NCI-H774 (cell line): ENCODE data around the gene GTPBP2.
A peak's percentile ranks its signal among the peaks of the same experiment; 100 is the strongest.
"Not testable (repeated sequence)": the region's sequence is repeated elsewhere in the genome, so short reads cannot be mapped to it uniquely, and the experiment has no call there.

Experiments
- DNase-seq: peaks from one replicate; lab custom pipeline; 2025; lab: John Stamatoyannopoulos, UW

The GTPBP2 gene, protein sequence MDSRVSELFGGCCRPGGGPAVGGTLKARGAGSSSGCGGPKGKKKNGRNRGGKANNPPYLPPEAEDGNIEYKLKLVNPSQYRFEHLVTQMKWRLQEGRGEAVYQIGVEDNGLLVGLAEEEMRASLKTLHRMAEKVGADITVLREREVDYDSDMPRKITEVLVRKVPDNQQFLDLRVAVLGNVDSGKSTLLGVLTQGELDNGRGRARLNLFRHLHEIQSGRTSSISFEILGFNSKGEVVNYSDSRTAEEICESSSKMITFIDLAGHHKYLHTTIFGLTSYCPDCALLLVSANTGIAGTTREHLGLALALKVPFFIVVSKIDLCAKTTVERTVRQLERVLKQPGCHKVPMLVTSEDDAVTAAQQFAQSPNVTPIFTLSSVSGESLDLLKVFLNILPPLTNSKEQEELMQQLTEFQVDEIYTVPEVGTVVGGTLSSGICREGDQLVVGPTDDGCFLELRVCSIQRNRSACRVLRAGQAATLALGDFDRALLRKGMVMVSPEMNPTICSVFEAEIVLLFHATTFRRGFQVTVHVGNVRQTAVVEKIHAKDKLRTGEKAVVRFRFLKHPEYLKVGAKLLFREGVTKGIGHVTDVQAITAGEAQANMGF

DNA sequence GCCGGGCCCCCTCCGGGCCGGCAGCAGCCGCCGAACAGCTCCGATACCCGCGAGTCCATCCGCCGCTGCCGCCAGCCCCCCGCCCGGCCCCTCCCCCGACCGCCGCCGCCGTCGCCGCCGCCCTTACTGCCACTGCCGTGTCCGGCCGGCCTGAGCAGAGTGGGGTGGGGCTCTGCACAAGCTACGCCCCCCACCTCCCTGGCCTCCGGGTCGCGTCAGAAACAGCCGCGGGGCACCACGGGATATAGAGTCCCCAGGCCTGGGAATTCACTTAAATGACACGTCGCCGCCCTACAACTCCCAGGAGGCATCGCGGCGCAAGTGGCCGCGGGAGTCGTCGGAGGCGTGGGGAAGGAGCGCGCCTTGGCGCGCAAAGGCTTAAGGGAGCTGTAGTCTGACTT, at the start of gene GTPBP2:
Gene GTPBP2, minus strand, starts transcription at position 161 of the 401 bp plus-strand sequence. Its CDS starts 102 bp downstream, at position 59.
- peak; percentile 97 for DNase-seq

DNA sequence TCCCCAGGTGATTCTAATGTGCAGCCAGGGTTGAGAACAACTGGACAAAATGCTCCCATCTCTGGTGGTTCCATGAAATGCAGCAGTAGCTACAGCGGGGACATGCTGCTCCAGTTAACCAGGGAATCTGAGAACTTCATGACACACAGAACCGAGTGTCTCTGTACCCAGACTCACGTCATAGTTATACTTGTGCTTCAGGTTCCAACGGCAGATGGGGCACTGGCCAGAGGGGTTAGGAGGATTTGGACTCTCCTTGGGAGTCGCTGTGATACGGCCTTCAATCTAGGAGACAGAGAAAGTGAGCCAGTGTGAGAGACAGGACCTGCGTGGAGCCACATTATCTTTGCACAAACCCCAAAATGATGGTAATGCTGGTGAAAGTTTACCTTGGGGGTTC, 49.3 kb upstream of the GTPBP2 start:
- no peak for DNase-seq

DNA sequence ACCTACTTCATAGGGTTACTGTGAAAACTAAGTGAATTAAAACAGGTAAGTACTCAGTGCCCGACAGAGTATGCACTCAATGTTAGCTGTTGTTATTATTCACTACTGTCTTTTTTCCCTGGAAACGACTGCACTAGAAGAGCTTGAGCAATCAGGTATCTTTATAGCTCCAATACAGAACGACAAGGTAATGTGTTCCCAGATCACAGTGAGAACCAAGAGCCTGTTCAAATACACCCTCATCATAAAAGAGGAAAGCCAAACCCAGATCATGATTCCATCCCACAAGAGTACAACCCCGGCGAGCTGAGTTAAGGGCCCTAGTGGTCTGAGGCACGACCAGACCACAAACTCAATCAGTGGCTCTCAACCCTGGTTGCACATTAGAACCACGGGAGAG, 48.7 kb upstream of the GTPBP2 start:
- no peak for DNase-seq

DNA sequence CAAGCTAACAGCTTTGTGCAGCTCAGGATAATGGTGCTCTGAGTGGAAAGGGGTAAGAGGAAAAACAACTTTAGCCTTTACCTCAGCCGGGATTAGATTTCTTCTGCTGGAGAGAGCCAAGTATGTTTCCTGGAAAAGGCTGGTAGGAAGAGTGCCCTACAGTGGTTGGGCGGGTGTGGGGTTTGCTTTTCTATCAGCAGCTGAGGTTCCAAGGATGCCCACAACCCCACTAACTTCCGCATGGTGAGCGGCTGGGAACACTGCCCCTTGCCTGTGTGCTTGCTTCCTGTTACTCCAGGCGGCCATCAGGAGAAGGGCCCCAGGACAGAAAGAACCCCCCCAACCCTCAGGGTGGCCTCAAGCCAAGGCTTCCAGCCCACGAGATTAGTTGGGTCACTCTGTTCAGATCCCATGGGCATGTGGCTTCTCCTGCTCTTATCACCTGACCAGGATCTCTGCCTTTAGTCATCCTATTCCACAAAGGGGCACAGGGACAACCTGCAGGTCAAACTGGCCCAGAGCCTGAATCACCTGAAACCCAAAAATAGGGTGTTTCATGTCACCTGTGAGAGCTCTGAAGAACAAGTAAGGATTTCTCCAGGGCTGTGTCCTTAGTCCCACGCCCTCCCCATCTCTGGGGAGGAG, 48.0 kb upstream of the GTPBP2 start:
- no peak for DNase-seq

DNA sequence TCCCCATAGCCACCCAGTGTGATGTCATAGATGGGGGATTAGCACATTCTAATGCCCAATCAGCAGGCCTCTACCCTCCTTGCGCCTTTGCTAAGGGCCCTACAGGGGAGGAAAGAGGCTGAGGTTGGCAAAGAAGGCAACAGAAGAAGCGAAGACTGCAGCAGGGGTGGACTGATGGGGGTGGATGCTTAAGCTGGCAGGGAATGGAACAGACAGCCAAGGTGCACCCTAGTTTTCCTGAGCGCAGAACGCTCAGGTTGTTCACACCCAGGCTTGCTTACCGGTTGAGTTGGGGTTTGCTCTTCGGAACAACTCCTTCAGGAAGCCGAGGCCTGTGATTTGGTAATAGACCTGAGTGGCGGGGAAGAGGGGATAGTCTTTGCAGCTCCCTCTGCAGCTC, 45.9 kb upstream of the GTPBP2 start:
- no peak for DNase-seq

DNA sequence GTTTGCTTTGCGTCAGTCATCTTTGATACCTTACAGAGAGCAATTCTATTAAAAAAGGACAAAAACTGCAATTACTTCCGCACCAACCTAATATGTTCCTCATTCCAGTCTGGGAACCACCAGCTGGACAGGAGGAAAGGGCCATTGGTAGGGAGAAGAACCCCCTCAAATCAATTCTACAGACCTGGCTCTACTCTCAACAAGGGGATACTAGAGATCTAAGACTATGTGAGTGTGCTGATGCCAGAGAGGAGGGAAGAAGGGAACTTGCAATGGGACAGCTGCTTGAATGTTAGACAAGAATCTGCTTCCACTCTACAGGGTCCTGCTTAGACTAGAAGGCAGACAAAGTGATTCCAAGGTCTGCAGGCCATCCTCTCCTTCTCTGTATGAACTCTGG, 45.2 kb upstream of the GTPBP2 start:
- DNase-seq: no peak

DNA sequence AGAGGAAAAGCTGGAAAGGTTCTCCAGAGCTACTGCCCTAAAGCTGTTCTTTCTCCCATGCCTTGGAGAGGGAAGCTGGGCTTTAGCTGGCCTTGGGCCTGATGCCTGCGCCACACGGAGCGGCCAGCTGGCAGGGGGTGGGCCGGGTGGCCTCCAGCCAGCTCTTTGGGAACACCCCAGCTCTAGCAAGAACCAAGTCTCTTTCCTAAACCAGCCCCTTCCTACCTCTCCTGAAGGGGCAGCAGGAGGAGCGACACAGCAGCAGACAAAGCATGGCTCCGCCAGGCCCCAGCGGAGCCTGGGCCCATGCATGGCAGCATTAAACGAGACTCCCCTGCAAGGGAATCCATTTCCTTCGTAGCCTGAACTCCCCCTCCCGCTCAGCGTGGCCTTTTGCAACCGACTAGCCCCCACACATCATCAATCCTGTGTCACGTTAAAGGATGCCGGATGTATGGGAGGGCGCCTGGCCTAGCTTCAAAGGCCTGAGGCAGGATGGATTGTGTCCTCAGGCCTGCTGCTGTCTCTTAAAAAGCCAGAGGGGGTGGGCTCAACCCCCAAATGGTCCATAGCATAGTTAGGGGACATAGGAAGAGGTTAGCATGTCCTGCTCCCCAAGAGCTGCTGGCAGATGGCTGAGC, 44.5 kb upstream of the GTPBP2 start:
- no peak for DNase-seq

DNA sequence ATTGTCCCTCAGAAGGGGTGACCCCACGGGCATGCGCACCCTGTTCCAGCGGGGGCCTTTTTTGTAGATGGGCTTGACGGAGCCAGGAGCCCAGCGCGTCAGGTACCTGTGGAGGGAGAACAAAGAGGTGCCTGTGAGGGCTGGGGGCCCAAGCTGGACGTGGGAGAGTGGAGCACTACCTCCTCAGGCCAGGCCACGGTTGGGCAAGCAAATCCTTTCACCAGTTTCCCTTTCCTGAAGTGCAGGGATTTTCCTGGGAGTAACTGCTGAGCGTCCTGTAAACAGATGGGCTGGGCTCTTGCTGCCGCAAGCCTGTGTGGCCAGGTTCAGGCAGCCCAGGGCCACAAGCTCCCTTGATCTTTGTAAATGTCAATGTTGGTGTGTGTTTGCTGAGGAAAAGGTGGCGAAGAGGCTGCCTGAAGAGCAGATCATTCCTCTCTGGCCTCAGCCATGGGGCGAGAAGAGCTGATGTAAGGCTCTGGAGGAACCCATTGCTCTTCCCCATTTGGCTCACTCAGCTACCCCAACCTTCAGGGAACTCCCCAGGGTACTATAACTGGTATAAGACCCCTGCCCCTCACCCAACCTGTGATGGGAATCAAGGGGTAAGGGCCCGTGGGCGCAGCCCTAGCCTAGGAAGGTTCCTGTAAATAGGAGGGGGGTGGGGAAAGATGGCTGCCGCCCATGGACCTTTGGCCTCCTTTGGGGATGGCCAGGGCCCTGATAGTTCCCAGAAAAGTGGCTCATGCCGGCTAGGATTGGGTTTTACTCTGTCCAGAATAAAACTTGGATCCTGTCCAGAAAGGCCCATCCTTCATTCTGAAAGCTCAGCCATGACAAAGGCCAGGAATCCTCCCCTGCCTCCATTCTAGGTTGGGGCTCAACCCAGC, 43.0 kb upstream of the GTPBP2 start:
- DNase-seq: no peak

DNA sequence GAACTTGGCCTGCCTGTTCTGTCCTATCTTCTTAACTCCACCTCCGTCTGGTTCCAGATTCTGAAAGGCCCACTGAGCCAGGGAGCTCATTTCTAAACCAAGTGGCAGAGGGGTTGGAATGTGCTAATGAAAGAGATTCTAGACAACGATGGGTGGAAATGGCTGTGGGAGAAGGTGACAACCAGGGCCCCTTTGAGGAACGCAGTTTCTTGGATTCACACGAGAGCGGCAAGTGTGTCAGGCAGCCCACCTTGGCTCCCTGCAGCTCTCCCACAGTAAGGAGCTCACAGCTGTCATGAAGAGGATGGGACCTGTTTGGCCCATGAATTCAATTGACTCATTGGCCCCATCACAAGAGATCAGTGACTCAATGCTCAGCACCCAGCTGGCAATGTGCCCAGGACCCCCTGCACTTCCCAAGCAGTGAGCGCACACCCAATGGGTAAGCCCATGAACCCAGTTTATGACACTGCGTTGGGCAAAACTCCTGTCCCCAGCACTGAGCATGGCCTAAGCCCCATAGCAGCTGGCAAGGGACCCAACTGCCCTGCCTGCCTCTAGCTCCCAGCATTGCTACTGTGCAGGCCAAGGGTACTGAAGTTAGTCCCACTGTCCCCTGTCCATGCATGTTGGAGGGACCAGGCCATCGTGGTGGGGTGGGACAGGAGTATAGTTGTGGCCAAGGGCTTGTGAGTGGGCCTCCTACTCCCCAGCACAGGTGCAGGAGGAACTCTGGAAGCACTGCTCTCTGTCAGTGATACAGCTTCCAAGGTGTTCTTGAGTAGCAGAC, 42.1 kb upstream of the GTPBP2 start:
- no peak for DNase-seq

DNA sequence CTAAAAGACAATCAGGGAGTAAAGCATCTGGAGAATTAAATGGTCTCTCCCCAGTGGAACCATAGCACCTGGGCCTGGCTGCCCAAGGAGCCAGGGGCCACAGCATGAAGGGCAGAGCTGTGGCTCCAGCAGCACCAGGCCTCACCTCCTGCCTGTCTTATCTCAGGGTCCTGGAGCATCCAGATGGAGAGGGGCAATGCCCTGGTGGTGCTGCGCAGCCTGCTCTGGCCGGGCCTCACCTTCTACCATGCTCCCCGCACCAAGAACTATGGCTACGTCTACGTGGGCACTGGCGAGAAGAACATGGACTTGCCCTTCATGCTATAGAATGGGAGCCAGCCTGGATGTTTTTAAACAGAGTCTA, 41.5 kb upstream of the GTPBP2 start:
- no peak for DNase-seq

DNA sequence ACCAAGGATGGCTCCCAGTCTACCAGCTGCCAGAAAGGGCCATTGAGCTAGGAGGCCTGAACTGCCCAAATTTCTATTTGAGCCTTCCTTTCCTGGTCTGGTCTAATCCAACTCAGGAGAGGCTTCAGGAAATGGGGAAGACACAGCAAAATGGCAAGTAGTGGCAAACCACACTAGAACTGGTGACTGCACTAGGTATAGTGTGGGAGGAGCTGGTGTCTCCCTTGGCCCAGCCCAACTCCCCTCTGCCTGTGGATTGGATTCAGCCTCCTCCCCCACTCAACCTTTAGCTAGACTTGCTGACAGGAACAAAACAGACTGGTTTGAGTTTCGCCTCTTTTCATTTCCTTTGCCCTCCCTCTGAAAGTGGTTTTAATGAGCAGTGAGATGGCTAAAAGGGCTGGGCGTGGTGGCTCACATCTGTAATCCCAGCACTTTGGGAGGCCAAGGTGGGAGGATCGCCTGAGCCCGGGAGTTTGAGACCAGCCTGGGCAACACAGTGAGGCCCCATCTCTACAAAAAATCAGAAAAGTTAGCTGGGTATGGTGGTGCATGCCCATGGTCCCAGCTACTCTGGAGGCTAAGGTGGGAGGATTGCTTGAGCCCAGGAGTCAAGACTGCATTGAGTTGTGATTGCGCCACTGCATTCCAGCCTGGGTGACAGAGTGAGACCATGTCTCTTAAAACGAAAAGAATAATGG, 41.0 kb upstream of the GTPBP2 start:
- no peak for DNase-seq

DNA sequence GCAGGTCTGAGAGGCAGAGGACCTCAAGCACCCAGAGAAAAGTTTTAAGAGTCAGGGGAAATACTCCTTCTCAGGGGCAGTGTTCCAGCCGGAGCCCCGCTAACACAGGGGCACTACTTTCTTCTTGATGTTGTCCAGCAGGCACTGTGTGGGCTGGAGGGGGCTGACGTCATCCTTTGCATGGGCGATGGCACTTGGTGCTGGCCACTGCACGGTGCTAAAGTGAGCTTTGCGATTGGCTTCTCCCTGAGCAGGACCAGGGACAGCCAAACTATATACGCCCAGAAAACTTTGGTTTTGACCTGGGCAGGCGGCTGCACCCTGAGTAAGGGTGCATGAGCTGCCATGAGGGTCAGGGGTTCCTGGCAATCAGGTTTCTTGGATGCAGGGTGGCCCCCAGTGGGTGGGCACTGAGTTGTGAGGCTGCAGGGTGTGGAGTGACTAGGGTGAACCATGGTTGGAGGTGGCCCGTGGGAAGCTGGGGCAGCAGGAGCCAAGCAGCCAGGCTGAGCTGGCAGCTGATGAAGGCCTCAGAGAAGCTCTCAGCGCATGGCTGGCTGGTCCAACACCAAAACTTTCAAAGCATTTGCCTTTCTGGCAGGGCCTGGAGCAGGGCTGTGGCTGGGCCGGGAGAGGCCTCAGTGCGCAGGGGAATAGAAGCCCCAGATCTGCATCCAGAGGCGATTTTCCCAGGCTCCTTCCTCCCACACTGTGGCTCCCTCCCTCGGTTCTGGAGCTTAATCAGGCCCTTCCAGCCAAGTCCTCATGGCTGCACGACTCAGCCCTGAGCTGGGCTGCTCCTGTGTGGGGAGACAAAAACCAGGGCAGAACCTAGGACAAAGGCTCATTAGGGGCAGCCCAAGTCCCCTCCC, 40.2 kb upstream of the GTPBP2 start:
- DNase-seq: no peak

DNA sequence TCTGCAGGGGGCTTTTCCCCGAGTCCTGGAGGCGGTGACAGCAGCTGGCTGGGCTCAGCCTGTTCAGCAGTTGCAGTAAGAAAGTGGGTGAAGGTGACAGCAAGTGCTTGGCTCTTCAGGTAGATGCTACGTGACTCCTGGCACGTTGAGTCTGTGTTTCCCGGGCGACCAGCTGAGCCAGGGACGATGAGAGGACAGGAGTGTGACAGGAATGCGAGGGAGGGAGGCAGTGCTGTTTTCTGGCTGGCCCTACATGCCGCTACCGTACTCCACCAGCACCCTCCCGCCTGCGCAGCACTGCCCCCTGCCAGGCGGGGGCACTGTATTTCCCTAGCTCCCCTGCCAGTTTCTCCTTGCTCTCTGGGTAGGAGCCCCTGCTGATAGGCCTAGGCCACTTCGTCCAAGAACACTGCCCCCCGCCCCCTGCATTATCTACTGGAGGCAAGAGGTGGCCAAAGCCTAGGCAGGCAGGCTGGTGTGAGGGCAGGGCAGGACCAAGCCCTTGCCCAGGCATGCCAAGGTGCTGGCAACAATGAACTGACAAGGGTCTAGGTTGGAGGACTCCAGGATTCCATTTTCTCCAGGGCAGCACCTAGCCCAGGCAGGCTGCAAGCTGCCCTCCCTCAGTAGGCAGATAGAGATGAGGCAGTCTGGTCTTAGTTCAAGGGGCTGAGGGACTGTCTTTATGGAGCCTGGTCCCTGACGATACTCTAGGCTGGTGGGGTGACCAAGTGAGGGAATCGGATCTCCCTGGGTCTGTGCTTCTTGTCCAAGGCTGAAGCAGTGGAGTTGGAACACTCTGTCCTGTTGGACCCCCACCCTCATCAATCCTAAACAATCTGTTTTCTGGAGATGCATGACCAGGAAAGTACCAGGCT, 39.3 kb upstream of the GTPBP2 start:
- DNase-seq: peak; percentile 74

DNA sequence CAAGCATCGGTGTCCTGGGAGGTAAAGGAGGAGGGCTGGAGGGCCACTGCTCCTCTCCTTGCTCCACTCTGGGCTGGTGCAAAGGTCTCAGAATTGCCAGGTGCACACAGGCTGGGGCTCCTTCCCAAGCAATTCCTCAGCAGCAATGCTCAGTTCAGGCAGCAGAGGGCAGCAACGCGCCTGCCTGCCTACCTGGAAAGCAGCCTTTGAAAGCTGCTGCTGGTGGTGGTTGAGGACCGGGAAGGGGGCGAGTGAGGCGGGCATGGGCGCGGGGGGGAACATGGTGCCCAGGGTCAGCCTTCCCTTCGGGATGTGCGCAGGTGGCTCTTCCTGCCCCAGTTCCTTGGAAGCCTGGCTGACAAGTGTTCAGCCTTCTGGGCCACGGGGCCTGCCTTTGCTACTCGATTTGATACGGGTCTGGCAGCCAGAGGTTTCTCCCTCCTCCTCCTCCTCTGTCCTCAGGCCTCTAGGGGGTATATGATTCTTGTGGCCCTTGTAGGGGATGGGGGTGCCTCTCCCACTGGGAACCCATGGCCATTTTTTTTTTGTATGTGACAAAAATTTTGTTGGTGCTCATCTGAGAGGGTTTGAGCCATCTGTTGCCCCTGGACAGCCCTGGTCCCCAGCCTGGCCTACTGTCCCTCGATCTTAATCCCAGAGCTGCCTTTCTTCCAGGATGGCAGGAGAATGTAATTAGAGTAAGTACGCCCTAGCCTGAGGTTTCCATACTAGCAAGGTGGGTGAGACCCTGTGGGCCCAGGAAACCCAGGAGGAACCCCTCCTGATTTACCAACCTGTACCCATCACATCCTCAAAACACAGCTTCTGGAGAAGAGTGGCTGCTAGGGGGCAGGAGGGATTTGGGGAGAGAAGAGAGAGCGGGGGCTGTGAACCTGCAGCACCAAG, 38.4 kb upstream of the GTPBP2 start:
- DNase-seq: peak; percentile 73

DNA sequence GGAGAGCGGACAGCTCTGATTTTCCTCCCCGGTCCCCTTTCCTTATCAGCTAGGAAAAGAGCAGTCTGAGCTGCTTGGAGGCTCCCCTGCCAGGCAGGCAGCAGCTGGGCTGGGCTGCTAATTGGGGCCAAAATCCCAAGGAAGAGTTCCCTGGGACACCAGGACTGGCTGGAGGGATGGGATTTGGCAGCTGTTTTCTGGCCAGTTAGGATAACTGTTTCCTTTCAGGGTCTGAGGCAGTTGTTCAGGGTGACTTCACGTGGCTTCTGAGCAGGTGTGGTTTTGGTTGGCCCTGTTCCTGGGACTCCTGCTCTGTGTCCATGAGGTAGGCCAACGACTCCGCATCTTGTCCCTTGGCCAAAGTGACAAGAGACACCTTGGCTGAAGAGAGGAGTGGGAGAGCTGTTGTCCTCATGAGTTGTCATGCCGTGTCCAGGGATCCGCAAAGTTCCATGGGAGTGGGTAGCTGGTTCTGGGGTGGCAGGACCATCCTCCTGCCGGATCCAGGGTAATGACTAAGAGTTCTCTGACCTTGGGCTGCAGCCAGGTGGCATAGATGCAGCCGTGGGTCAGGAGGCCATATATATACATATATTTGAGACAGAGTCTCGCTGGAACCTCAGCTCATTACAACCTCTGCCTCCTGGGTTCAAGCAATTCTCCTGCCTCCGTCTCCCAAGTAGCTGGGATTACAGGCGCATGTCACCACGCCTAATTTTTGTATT, 37.3 kb upstream of the GTPBP2 start:
- no peak for DNase-seq

DNA sequence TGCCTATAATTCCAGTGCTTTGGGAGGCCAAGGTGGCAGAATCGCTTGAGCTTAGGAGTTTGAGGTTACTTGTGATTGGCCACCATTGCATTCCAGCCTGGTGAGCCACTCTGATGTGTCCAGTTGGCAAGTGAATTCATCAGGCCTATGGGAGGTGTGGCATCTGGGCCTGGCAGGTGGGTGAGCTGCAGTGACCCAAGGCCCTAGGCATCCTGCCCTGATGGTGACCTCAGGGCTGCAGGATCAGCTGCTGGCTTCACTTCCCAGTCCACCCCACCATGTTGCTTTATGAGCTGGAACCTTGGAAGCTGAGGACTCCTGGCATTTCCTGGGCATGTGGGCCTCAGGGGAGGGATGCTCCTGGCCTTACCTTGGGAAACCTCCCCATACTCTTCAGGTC, 36.3 kb upstream of the GTPBP2 start:
- no peak for DNase-seq

DNA sequence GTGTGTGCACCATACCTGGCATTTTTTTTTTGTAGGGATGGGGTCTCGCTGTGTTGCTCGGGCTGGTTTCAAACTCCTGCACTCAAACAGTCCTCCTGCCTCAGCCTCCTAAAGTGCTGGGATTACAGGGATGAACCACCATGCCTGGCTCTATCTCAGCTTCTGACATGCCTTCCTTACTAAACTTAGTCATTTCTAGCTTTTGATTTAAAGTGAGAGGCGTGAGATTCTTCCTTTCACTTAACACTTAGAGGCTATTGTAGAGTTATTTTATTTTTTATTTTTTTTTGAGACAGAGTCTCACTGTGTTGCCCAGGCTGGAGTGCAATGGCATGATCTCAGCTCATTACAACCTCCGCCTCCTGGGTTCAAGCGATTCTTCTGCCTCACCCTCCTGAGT, 33.9 kb upstream of the GTPBP2 start:
- DNase-seq: not testable (repeated sequence)
